HepG2 (cell line): ENCODE data around the gene TEX22. TPM values are rescaled to one million over a fixed set of nuclear protein-coding genes. Genes with fewer than 3 reads are reported as not detected.

Source experiments
- FOXK2 ChIP-seq: fragments of 450-650 bp; IDR thresholded peaks from 2 replicates; pipeline ENCODE4 v1.6.1; 2016
- FOXO1 ChIP-seq: sonication (generic); formaldehyde crosslinking; IDR thresholded peaks from 2 replicates; pipeline ENCODE4 v1.4.0; 2020; ENCODE audit warnings: missing genetic modification reagents
- IKZF4 ChIP-seq: sonication (generic); formaldehyde crosslinking; IDR thresholded peaks from 2 replicates; pipeline ENCODE4 v1.5.1; 2020; ENCODE audit warnings: borderline replicate concordance, mild to moderate bottlenecking, low read depth, missing genetic modification reagents; ENCODE audit errors: not compliant biosample characterization
- KAT2B ChIP-seq: fragments of 150-350 bp; IDR thresholded peaks from 2 replicates; pipeline ENCODE4 v1.6.1; 2014; ENCODE audit warnings: low read depth, low read length, borderline replicate concordance
- KDM3A ChIP-seq: IDR thresholded peaks from 2 replicates; pipeline ENCODE4 v1.6.1; 2018; ENCODE audit warnings: low read depth, missing compliant biosample characterization
- MLLT10 ChIP-seq: sonication (generic); formaldehyde crosslinking; IDR thresholded peaks from 2 replicates; pipeline ENCODE4 v1.4.0; 2020; ENCODE audit warnings: missing genetic modification reagents
- PHF8 ChIP-seq: sonication (generic); formaldehyde crosslinking; IDR thresholded peaks from 2 replicates; pipeline ENCODE4 v1.5.0; 2020; ENCODE audit warnings: missing genetic modification reagents
- RFX3 ChIP-seq: IDR thresholded peaks from 2 replicates; pipeline ENCODE4 v1.6.1; 2016; ENCODE audit warnings: missing biosample characterization, missing genetic modification reagents
- SMARCE1 ChIP-seq: fragments of 450-650 bp; IDR thresholded peaks from 2 replicates; pipeline ENCODE4 v1.6.1; 2017; ENCODE audit warnings: borderline replicate concordance
- SNRNP70 ChIP-seq: fragments of 200-400 bp; formaldehyde crosslinking; IDR thresholded peaks from 2 replicates; pipeline ENCODE4 v1.6.1; 2017; ENCODE audit warnings: mild to moderate bottlenecking, low read depth, low read length, moderate library complexity
- TBP ChIP-seq: sonication (generic); formaldehyde crosslinking; IDR thresholded peaks from 2 replicates; pipeline ENCODE4 v1.5.0; 2020; ENCODE audit warnings: missing genetic modification reagents
- TEAD2 ChIP-seq: sonication (generic); formaldehyde crosslinking; IDR thresholded peaks from 2 replicates; pipeline ENCODE4 v1.9.0; 2021; ENCODE audit warnings: missing genetic modification reagents
- TGIF2 ChIP-seq: IDR thresholded peaks from 2 replicates; pipeline ENCODE4 v1.6.1; 2016; ENCODE audit warnings: control low read depth, missing compliant biosample characterization
- ZMYM3 ChIP-seq: sonication (generic); formaldehyde crosslinking; IDR thresholded peaks from 2 replicates; pipeline ENCODE4 v1.5.1; 2020; ENCODE audit warnings: mild to moderate bottlenecking, missing genetic modification reagents
- ZNF720 ChIP-seq: sonication (generic); formaldehyde crosslinking; IDR thresholded peaks from 2 replicates; pipeline ENCODE4 v1.4.0; 2020; ENCODE audit warnings: missing genetic modification reagents
- ZNF724P ChIP-seq: sonication (generic); formaldehyde crosslinking; IDR thresholded peaks from 2 replicates; pipeline ENCODE4 v1.8.0; 2022; ENCODE audit warnings: missing genetic modification reagents, borderline replicate concordance
- ZNF790 ChIP-seq: sonication (generic); formaldehyde crosslinking; IDR thresholded peaks from 2 replicates; pipeline ENCODE4 v1.8.0; 2022; ENCODE audit warnings: missing genetic modification reagents, mild to moderate bottlenecking, borderline replicate concordance
- polyA plus RNA-seq, 8 experiments: library from polyadenylated mRNA; depleted of rRNA in 3 of 8; stranded (reverse) in 7 of 8; unstranded in 1 of 8; fragments of >200 nt; fragmentation: Illumina TruSeq in 4 of 8; extraction: Trizol in 4 of 8; gene quantifications; 2 replicates each; pipeline versions ENCODE4 v1.2.1 to v1.2.3, GENCODE V29; 2011 to 2016; ENCODE audit warnings: low read depth in 4 of 8, missing spikeins in 1 of 8, mixed read lengths in 1 of 8; ENCODE audit not compliant: insufficient read depth in 1 of 8
- total RNA-seq, 5 experiments: library from RNA; depleted of rRNA; stranded (reverse); fragments of >200 nt; fragmentation: Illumina TruSeq; extraction: Trizol; gene quantifications; 2 replicates each; pipeline ENCODE4 v1.2.3, GENCODE V29; 2016; ENCODE audit warnings: low read depth in 1 of 5
- TF ChIP-seq, protein P1 (sequence below): sonication (generic); formaldehyde crosslinking; IDR thresholded peaks from 2 replicates; pipeline ENCODE4 v1.4.0; 2020; ENCODE audit warnings: mild to moderate bottlenecking, missing genetic modification reagents, borderline replicate concordance
- TF ChIP-seq, protein P2 (sequence below): sonication (generic); formaldehyde crosslinking; IDR thresholded peaks from 2 replicates; pipeline ENCODE4 v1.5.0; 2020; ENCODE audit warnings: mild to moderate bottlenecking, low read depth, missing genetic modification reagents, borderline replicate concordance
- TF ChIP-seq, protein P3 (sequence below): sonication (generic); formaldehyde crosslinking; conservative IDR thresholded peaks from 2 replicates; pipeline ENCODE4 v1.4.0; 2020; ENCODE audit warnings: missing genetic modification reagents
- TF ChIP-seq, protein P4 (sequence below): sonication (generic); formaldehyde crosslinking; IDR thresholded peaks from 2 replicates; pipeline ENCODE4 v1.4.0; 2020; ENCODE audit warnings: mild to moderate bottlenecking, missing genetic modification reagents, borderline replicate concordance

Gene TEX22
- total and polyA plus RNA-seq, 2 of the 13 experiments (the other 11 are each of a cell fraction or from before 2014, with no cell fraction given), result 0.07 to 0.27 TPM

DNA sequence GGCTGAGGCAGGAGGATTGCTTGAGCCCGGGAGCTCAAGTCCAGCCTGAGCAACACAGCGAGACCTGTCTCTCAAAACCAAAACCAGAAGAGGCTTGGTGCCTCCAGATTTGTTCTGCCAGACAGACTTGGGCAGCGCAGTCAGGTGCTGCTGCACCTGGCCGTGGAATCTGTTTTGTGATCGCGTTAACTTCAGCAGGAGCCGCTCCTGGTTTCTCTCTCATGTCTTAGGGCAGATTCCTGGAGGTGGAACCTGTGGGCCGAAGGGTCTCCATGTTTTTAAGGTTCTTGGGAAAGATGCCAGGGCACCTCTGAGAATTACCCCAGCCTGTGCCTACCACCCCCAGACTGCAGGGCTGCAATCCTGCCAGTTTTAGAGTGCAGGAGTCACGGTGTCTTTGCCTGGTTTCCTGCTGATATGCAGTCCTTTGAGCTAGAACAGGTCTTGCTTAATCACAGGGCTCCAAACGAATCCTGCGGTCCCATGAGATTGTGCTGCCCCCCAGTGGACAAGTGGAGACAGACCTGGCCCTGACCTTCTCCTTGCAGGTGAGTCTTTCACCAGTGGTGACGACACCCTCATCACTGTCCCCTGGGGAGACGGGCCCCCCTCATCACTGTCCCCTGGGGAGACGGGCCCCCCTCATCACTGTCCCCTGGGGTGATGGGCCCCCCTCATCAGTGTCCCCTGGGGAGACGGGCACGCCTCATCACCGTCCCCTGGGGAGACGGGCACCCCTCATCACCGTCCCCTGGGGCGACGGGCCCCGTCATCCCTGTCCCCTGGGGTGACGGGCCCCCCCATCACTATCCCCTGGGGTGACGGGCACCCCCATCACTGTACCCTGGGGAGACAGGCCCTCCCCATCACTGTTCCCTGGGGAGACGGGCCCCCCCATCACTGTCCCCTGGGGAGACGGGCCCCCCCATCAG lies 46.2 kb upstream of the TEX22 start (continued):
- TF ChIP-seq, protein P1, sequence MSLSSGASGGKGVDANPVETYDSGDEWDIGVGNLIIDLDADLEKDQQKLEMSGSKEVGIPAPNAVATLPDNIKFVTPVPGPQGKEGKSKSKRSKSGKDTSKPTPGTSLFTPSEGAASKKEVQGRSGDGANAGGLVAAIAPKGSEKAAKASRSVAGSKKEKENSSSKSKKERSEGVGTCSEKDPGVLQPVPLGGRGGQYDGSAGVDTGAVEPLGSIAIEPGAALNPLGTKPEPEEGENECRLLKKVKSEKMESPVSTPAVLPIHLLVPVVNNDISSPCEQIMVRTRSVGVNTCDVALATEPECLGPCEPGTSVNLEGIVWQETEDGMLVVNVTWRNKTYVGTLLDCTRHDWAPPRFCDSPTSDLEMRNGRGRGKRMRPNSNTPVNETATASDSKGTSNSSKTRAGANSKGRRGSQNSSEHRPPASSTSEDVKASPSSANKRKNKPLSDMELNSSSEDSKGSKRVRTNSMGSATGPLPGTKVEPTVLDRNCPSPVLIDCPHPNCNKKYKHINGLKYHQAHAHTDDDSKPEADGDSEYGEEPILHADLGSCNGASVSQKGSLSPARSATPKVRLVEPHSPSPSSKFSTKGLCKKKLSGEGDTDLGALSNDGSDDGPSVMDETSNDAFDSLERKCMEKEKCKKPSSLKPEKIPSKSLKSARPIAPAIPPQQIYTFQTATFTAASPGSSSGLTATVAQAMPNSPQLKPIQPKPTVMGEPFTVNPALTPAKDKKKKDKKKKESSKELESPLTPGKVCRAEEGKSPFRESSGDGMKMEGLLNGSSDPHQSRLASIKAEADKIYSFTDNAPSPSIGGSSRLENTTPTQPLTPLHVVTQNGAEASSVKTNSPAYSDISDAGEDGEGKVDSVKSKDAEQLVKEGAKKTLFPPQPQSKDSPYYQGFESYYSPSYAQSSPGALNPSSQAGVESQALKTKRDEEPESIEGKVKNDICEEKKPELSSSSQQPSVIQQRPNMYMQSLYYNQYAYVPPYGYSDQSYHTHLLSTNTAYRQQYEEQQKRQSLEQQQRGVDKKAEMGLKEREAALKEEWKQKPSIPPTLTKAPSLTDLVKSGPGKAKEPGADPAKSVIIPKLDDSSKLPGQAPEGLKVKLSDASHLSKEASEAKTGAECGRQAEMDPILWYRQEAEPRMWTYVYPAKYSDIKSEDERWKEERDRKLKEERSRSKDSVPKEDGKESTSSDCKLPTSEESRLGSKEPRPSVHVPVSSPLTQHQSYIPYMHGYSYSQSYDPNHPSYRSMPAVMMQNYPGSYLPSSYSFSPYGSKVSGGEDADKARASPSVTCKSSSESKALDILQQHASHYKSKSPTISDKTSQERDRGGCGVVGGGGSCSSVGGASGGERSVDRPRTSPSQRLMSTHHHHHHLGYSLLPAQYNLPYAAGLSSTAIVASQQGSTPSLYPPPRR, result no peak
- TF ChIP-seq FOXO1 (CRISPR knock-in tag) (no peak), TGIF2 (CRISPR knock-in tag) (0 out of 2 replicates have a peak, but pooled peaks have one; percentile 24), TEAD2 (CRISPR knock-in tag) (no peak), KAT2B (no peak), ZMYM3 (no peak), IKZF4 (no peak), SMARCE1 (no peak), TBP (no peak), SNRNP70 (no peak), PHF8 (no peak), MLLT10 (CRISPR knock-in tag) (no peak), ZNF720 (no peak), RFX3 (CRISPR knock-in tag) (no peak), ZNF724P (CRISPR knock-in tag) (no peak), KDM3A (CRISPR knock-in tag) (no peak), FOXK2 (no peak), ZNF790 (CRISPR knock-in tag) (no peak)
- TF ChIP-seq, protein P2, sequence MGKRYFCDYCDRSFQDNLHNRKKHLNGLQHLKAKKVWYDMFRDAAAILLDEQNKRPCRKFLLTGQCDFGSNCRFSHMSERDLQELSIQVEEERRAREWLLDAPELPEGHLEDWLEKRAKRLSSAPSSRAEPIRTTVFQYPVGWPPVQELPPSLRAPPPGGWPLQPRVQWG (CRISPR knock-in tag), result no peak
- TF ChIP-seq, protein P3, sequence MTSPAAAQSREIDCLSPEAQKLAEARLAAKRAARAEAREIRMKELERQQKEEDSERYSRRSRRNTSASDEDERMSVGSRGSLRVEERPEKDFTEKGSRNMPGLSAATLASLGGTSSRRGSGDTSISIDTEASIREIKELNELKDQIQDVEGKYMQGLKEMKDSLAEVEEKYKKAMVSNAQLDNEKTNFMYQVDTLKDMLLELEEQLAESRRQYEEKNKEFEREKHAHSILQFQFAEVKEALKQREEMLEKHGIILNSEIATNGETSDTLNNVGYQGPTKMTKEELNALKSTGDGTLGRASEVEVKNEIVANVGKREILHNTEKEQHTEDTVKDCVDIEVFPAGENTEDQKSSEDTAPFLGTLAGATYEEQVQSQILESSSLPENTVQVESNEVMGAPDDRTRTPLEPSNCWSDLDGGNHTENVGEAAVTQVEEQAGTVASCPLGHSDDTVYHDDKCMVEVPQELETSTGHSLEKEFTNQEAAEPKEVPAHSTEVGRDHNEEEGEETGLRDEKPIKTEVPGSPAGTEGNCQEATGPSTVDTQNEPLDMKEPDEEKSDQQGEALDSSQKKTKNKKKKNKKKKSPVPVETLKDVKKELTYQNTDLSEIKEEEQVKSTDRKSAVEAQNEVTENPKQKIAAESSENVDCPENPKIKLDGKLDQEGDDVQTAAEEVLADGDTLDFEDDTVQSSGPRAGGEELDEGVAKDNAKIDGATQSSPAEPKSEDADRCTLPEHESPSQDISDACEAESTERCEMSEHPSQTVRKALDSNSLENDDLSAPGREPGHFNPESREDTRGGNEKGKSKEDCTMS (CRISPR knock-in tag), result no peak
- TF ChIP-seq, protein P4, sequence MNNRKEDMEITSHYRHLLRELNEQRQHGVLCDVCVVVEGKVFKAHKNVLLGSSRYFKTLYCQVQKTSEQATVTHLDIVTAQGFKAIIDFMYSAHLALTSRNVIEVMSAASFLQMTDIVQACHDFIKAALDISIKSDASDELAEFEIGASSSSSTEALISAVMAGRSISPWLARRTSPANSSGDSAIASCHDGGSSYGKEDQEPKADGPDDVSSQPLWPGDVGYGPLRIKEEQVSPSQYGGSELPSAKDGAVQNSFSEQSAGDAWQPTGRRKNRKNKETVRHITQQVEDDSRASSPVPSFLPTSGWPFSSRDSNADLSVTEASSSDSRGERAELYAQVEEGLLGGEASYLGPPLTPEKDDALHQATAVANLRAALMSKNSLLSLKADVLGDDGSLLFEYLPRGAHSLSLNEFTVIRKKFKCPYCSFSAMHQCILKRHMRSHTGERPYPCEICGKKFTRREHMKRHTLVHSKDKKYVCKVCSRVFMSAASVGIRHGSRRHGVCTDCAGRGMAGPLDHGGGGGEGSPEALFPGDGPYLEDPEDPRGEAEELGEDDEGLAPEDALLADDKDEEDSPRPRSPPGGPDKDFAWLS (CRISPR knock-in tag), result no peak
